BJ (cell line): Measurements from ENCODE around the gene BRICD5. TPM values are rescaled to one million over a fixed set of nuclear protein-coding genes. Genes with fewer than 3 reads are reported as not detected.
A peak's percentile ranks its signal among the peaks of the same experiment; 100 is the strongest.

Experiments used
- CTCF ChIA-PET: fragments of 350-600 bp; formaldehyde crosslinking; extraction: SDS; loops from one replicate; lab custom pipeline; 2021; ENCODE audit warnings: antibody characterized with exemption, inconsistent platforms; lab: Yijun Ruan, JAX
- POLR2A ChIA-PET: fragments of 300-600 bp; sonication (Branson Sonifier 250); formaldehyde crosslinking; extraction: SDS; loops from one replicate; lab custom pipeline; 2021; ENCODE audit warnings: antibody characterized with exemption; lab: Charles Lee
- DNase-seq: peaks from one replicate; pipeline ENCODE4 v3.0.0-alpha.2; 2011; ENCODE audit warnings: low read depth
- H3K27me3 ChIP-seq: 2 replicates; pipeline ENCODE4 v1.6.0; 2011; ENCODE audit warnings: low read length; ENCODE audit not compliant: control insufficient read depth, insufficient read depth
- H3K36me3 ChIP-seq: 2 replicates; pipeline ENCODE4 v1.5.1; 2011; ENCODE audit warnings: low read length; ENCODE audit not compliant: control insufficient read depth, insufficient read depth
- H3K4me3 ChIP-seq: 2 replicates; pipeline ENCODE4 v1.5.1; 2011; ENCODE audit warnings: low read depth, mild to moderate bottlenecking, control low read depth, low read length
- CTCF ChIP-seq: IDR thresholded peaks from 2 replicates; pipeline ENCODE4 v1.5.1; 2011; ENCODE audit warnings: low read depth, mild to moderate bottlenecking, control low read depth, inconsistent platforms, low read length, moderate library complexity; ENCODE audit not compliant: insufficient read depth
- polyA plus RNA-seq: library from polyadenylated mRNA; depleted of rRNA; stranded (reverse); fragments of >200 nt; gene quantifications from 2 replicates; pipeline ENCODE4 v1.2.3, GENCODE V29; 2011

BRICD5 gene
- polyA plus RNA-seq, 1 experiment, result 1.5 TPM

GRCh38 chr16:2196981-2197511, 13.6 kb downstream of the BRICD5 start:
- ChIA-PET POLR2A (no interaction called here), CTCF (no interaction called here)
- Histone ChIP-seq H3K4me3 (no peak overlapping the region), H3K36me3 (no peaks in the 10 kb centered on the region), H3K27me3 (peaks cover 31% of the 10 kb centered on the region)
- no peak for DNase-seq
- TF ChIP-seq CTCF, result no peak

GRCh38 chr16:2196162-2196980, 14.3 kb downstream of the BRICD5 start, which contains the start of gene CASKIN1:
TSS of gene CASKIN1 (minus strand) at chr16:2196605. CDS start at chr16:2196432, 173 bp downstream.
- Histone ChIP-seq H3K4me3 (peak within 1 kb of the TSS; percentile 29; the same call in 1 of the 2 replicates), H3K36me3 (no peaks in the 10 kb centered on the region), H3K27me3 (peaks cover 31% of the 10 kb centered on the region)
- no peak for TF ChIP-seq CTCF
- ChIA-PET POLR2A (no interaction called here), CTCF (interaction anchor here (0.5 to 1.5 kb wide), 2 partner anchors 55 to 116 kb away, joined by 3 to 4 read pairs; partner anchors contain the start of gene ECI1)
- no peak for DNase-seq

GRCh38 chr16:2195322-2196161, 15.1 kb downstream of the BRICD5 start:
- H3K4me3 ChIP-seq, result no peak overlapping the region
- peaks cover 31% of the 10 kb centered on the region for H3K27me3 ChIP-seq
- ChIA-PET CTCF (interaction anchor here (0.5 to 1.5 kb wide), 5 partner anchors 14 to 139 kb away, joined by 3 to 4 read pairs (median 3); partner anchors contain the start of gene ECI1), POLR2A (no interaction called here)
- no peak for TF ChIP-seq CTCF
- DNase-seq, result no peak
- no peaks in the 10 kb centered on the region for H3K36me3 ChIP-seq

- peaks cover 29% of the 10 kb centered on the region for H3K27me3 ChIP-seq
- no peak for DNase-seq
- TF ChIP-seq CTCF, result peak; percentile 13; the same call in 1 of the 2 replicates
- H3K4me3 ChIP-seq, result no peak overlapping the region
- H3K36me3 ChIP-seq, result no peaks in the 10 kb centered on the region
- ChIA-PET POLR2A (no interaction called here), CTCF (interaction anchor here (0.6 to 1.7 kb wide), 5 partner anchors 14 to 1541 kb away, joined by 3 to 5 read pairs (median 3); partner anchors contain the start of gene TRAF7)
Observed at GRCh38 chr16:2194852-2195321, 15.8 kb downstream of the BRICD5 start.
